Activated CD4-positive, alpha-beta T cell treated with anti-CD3 and anti-CD28 coated beads, Interleukin-2, amount 50 U/mL, for 48 hours (primary cell): ENCODE measurements around the gene MRPL16.
"Not testable (repeated sequence)": the region's sequence is repeated elsewhere in the genome, so short reads cannot be mapped to it uniquely, and the experiment has no call there.

Source experiments
- DNase-seq, 2 experiments: peaks; one replicate each; pipeline ENCODE4 v3.0.0-alpha.2; 2020

Gene MRPL16

DNA sequence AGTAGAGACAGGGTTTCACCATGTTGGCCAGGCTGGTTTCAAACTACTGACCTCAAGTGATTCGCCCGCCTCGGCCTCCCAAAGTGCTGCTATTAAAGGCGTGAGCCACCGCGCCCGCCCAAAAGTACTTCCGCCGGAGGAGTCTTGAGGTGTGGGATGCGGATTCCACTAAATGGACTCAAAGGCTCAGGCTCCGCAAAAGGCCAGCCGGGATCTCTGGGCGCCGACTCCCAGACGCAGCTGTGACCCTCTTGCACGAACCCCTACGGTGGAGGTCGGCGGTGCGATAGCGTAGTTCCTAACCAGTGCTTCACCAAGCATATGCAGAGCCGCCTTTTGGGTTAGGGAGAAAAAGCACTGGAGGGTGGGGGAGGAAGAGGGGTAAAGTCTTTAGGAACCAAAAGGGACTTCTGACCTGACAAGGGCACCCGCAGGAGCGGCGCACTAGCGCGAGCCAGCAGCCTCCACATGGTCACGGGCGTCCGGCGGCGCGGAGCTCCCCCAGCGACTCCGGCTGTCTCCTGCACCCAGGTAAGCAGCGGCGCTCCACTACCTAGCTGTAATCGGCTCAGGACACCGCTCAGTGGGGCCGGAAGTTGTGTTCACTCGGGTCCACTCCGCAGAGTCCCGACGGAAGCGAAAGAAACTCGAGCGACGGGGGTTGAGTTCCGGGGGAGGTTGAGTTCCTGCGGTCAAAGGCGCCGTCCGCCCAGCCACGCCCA, at the start of gene MRPL16:
TSS of gene MRPL16 (minus strand) at position 590 of the 722 bp plus-strand sequence. CDS start at position 470, 120 bp downstream.
- DNase-seq, result peak; percentile 90 to 92

DNA sequence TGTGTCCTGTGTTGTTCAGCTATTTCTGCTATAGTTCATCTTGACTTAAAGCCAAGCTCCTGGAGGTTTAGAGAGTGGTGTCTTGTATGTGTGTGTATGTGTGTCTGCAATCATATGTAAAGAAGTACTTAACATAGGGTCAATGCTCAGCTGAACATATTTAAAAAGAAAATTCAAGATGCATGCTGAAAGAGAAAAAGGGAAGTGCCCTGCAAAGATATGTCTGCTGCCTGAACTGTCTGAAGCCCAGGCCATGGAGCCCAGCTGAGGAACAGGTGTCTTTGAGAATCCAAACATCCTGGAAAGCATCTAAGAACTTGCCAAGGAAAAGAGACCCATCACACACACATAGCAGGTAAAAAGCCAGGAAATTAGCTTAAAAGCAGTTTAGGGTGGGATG, 49.1 kb upstream of the MRPL16 start:
- DNase-seq, result no peak

DNA sequence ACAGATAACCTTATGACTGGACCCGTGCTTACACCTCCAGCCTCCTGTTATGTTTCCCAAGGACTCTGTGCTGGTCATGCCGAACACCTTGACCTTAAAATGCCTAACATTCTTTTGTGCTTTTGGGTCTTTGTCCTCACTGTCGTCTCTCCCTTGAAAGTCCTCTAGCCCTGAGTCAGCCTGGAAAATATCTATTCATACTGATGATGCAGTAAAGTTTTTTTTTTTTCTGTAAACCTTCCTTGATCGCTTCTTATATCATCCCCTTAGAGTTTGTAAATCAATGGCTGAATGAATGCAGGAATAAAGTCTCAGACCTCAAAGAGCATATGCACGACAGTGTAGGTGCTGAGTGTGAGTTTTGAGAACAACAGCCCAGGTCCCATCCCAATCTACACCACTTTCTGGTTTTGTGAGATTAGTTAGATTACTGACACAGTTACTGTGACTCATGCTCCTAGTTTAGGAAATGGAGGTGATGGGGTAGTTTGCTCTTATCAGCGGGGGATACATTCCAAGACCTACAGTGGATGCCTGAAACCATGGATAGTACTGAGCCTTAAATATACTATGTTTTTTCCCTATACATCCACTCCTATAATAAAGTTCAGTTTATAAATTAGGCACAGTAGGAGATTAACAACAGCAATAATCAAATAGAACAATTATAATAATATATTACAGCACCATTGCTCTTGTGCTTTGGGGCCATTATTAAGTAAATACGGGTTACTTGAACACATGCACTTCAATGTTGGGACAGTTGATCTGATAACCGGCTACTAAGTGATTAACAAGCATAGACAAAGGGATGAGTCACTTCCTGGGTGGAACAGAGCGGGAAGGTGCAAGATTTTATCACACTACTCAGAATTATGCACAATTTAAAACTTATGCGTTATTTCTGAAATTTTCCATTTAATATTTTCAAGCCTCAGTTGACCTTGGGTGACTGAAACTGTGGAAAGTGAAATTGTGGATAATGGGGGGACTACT, 47.2 kb upstream of the MRPL16 start:
- DNase-seq, result peak; percentile 4 to 14

DNA sequence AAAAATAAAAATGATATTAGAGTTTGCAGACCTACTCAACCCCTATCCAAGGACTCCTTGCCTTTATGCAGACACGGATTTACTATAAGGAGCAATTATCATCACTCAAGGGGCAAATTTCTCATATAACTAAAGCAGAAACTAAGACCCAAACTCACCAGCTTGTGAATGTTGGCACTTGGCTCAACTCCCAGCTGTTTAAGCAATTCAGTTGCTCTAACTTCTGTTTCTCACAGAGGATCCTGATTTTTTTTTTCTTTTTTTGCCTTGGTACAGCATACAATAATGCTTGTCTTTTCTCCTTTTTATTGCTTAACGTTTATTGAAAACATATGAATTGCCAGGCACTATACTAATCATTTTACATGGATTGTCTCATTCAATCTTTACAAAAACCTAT, 44.3 kb upstream of the MRPL16 start:
- no peak for DNase-seq

DNA sequence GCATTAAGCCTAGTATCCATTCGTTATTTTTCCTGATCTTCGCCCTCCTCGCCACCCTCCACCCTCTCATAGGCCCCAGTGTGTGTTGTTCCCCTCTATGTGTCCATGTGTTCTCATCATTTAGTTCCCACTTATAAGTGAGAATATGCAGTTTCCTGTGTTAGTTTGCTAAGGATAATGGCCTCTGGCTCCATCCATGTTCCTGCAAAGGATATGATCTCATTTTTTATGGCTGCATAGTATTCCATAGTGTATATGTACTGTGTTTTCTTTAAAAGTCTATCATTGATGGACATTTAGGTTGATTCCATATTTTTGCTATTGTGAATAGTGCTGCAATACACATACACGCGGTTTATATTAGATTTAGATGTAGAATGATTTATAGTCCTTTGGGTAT, 40.8 kb upstream of the MRPL16 start:
- DNase-seq, result not testable (repeated sequence)

DNA sequence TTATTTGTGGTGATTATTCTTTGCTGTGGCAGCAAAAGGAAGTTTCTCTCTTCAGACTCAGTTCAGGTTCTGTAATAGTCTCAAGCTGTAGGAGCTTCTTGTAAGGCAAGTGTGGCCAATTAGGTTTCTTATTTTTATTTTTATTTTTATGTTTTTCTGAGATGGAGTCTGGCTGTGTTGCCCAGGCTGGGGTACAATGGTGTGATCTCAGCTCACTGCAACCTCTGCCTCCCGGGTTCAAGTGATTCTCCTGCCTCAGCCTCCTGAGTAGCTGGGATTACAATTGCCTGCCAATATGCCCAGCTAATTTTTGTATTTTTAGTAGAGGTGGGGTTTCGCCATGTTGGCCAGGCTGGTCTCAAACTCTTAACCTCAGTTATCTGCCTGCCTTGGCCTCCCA, 39.0 kb upstream of the MRPL16 start:
- DNase-seq, result not testable (repeated sequence)

DNA sequence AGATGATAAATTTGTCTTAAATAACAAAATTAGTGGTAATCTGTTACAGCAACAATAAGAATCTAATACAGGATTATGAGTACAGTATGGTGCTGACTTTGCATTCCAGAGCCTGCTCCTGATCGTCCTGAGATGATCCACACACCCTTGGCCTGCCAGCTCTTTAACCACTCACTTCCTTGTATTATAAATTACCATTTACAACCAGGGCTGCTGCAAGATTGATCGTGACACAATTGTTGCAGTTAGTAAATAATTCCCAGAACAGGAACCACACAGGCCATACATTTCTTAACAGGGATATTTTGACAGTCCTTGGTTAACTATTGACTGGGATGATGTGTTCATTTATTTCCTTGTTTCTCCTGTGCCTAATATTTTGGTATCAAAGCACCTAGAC, 38.6 kb upstream of the MRPL16 start:
- no peak for DNase-seq

DNA sequence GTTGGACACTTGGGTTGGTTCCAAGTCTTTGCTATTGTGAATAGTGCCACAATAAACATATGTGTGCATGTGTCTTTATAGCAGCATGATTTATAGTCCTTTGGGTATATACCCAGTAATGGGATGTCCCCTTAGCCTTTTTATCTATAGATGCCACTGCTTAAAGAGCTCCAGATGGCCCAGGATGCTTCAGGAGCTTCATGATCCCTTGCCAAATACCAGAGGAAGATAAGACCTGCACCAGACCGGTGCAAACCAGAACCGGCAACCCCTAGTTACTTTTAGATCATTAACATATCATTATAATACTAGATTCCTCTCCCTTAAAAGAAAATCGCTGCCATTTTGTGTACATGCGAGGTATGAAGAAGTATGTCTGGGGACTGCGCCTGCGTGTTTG, 37.9 kb upstream of the MRPL16 start:
- DNase-seq, result not testable (repeated sequence)

DNA sequence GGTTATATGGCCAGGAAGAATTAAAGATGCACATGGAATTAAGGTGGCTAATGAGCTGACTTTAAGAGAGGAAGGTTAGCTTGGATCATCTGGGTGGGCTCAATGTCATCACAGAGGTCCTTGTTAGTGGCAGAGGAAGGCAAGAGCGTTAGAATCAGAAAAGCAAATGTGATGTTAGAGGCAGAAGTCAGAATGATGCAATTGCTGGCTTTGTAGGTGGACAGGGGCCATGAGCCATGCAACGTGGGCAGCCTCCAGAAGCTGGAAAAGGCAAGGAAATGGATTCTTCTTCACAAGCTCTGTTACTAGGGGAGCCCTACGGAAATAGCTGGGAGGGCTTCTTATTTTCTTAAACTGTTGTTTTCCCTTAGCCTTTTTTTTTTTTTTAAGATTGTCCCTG, 37.0 kb upstream of the MRPL16 start:
- no peak for DNase-seq

DNA sequence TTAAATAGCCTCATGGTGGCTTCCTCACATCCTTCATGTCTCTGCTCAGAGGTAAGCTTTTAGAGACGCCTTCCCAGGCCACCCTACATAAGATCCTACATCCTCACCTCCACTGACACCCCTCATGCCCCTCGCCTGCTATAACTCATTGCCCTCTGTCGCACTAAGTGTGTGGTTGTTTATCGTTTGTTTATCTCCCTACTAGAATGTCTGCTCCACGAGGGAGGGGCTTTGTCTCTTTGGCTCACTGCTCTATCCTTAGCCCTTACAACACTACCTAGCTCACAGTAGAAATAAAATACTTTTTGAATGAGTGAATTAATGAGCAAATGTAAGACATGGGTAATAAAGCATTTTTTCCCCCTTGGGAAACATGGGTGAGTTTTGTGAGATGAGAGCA, 36.0 kb upstream of the MRPL16 start:
- DNase-seq, result no peak

DNA sequence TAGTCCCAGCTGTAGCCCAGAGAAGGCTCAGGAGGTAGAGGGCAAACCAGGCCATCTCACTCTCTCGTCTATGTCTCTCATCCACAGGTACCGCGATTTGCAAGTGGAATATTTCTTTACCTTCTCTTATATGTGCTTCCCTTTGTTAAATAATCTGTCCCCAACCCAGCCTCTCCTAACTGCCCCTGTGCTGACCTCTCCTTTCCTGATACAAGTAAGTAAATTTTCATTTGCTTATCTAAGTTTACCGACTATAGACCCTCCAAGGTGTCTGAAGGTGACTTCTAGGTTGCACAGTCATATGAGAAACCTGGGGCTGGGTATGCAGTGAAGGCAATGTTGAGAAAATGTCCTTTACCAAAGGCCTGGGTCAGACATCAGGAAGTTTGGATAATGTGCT, 34.8 kb upstream of the MRPL16 start, which contains the start of gene CBLIF:
TSS of gene CBLIF (minus strand) at position 101 of the 400 bp plus-strand sequence. CDS start at position 55, 46 bp downstream.
- DNase-seq, result no peak

DNA sequence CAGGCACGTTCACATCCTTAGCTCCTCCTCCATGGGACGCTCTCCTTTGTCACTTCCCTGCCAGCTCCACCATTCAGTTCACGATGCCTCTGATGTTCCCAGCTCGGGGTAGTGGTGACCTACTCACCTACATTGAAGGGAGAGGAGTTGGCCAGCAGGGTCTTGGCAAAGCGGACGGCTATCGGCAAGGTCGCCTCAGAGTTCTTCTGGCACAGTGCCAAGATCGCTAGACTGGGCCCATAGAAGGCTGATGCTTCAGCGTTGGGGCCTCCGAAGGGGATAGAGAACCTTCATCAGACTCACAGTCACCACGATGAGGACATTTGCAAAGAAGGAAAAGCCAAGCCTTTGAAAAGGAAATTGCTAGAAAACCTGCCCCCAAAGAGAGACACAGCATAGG, 31.7 kb upstream of the MRPL16 start:
- no peak for DNase-seq

DNA sequence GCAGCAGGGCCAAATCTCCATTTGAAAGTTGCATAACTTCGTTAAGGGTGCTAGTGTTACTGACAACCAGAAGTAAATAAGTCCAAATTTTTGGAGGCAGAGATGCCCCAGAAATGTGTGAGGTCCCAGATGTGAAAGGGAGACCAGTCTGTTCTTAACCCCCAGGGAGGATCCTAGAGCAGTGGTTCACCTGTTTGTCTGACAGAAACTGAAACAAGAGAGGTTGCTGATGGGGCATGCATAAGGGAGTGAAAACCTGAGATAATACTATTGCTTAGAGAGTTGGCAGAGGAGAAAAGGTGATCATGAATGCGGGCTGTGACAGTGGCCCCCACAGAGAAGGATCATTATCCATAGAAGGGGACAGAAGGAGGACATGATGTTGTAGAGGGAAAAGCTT, 30.9 kb upstream of the MRPL16 start:
- no peak for DNase-seq

DNA sequence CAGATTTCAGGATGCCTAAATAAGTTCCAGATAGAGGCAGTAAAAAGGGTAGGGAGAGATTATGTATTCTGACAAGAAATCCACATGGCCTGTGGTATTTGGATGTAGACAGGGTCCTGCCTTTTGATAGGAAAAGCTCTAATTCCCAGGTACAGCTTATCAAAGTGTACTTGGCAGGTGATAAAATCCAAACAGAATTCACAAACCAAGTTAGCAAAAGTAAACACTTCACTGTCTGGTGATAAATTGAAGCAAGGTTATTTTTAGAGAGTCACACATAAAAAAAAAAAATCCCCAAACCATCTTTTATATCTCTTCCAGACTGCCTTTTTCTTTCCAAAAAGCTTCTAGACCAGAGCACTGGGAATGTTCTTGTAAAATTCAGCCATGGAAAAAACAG, 29.0 kb upstream of the MRPL16 start:
- no peak for DNase-seq

DNA sequence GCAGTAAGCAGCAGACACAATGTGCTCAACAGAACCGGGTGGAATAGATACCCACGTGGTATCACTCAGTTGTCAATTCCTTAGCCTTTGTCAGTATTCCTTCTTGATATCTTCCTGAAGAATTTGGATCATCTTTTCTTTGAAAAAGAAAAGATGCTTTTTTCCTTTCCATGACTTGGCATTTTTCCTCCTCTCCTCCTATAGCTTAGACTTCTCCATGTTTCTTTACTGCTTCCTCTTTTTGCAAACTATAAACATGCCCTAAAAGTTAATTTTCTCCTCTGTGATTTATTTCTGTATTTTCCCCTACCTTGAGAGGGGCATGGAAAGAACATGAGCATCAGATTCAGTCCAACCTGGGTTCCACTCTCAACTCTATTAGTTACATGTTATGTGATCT, 23.0 kb upstream of the MRPL16 start:
- no peak for DNase-seq

DNA sequence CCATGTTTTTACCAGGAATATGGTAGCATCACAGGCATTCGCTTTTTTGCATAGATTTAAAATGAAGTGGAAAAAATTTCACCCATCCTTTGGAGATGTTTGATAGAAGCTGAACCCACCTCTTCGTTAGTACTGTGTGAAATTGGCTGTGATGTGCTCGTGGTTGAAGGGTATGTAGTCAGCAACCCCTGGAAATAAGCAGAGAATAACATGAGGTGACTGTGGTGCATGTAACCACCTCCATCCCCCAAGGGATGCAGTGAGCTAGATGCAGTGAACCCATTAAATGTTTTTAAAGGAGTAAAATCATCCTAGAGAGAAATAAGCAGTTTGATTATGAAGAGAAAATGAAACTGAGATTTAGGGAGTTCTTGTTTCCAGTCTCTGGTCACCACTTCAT, 18.8 kb upstream of the MRPL16 start:
- DNase-seq, result no peak

DNA sequence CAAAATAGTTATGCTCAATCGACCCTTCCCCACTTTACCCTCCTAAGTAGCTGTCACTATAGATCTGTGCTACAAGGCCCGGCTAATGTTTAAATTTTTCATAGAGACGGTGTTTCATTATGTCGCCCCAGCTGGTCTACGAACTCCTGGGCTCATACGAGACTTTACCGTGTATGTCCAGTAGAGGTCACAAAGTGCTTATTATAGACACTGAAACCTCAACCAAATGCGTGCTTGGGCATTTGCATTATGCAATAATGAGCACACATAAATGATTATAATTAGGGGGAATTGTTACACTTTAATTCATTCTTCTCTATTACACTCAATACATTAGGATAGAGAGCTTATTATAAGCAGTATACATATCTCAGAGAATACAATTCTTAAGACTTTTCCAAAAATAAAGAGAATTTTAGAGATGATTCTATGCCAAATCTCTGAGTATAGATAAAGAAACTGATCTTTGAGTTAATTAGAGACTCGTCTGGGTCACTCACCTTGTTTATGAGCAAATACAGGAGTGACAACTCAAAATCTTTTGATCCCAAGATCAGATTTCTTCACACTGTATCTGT, 12.5 kb upstream of the MRPL16 start:
- peak in 1 of 2 experiments; percentile 21 for DNase-seq

DNA sequence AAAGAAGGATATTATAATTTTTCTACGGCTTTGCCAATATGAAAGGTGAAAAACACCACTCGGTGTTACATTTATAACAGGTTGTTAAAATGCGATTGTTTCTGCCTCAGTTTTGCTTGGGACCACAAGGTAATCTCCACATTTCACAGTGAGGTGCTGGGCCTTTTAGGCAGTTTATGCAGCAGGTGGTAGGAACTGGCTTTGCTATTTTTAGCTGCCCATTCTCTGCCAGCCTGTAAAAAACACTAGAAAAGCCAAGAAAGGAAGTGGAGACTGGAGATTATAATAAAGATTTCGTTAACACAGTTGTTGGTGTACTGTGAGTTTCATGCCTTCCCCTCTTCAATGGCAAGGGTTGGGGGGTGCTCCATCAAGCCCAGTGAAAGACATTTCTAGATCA, 8.0 kb upstream of the MRPL16 start:
- DNase-seq, result no peak

DNA sequence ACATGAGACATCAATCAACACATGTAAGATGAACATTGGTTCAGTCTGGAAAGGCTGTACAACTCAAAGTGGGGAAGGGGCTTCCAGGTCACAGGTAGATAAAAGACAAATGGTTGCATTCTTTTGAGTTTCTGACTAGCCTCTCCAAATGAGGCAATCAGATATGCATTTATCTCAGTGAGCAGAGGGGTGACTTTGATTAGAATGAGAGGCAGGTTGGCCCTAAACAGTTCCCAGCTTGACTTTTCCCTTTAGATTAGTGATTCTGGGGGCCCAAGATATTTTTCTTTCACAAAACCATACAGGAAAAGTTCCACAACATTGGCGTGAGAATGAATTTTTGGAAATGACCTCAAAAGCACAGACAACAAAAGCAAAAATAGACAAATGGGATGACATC, 5.9 kb upstream of the MRPL16 start:
- DNase-seq, result not testable (repeated sequence)

DNA sequence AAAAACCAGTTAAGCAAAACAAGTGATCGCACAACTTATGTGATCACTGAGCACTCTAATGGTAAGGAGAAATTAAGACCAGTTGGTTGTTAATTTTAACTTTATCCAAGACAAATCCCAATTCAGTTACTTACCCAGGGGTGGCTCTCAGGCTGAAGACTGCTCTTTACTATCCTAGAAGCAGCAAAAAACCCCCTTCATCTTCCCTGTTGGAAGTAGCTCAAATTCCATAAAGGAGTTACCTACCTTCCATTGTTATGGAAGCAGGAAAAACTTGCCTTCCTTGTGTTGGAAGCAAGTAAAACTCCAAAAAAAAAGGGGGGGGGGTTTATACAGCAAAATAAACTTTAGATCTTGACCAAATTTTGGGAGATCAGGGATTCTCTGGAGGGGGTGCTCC, 5.2 kb upstream of the MRPL16 start:
- DNase-seq, result no peak

DNA sequence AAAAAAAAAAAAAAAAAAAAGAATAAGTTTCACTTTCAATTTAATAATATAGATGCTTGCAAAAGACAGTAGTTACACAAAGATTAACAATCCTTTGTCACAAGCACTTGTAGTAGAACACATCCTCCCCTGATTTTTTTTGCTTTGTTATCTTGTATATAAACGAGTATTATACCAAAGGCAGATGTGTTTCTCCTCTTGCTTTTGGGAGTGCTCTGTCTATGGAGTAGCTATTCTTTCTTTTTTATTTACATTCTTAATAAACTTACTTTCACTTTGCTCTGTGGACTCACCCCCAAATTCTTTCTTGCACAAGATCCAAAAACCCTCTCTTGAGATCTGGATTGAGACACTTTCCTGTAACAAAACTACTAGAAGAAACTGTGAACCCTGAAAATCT, 3.4 kb upstream of the MRPL16 start:
- DNase-seq, result no peak

DNA sequence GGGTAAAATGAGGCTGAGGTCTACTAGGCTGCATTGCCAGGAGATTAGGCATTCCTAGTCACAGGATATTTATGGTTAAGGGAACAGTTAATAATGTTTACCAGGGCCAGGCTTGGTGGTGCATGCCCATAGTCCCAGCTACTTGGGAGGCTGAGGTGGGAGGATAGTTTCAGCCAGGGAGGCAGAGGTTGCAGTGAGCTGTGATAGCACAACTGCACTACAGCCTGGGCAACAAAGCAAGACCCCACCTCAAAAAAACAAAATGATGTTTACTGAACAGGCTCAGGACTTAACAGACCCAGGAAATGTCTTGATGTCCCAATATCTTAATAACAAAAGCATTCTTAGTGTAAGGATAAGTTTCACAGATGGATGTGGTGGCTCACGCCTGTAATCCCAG, 2.8 kb upstream of the MRPL16 start:
- DNase-seq, result no peak

DNA sequence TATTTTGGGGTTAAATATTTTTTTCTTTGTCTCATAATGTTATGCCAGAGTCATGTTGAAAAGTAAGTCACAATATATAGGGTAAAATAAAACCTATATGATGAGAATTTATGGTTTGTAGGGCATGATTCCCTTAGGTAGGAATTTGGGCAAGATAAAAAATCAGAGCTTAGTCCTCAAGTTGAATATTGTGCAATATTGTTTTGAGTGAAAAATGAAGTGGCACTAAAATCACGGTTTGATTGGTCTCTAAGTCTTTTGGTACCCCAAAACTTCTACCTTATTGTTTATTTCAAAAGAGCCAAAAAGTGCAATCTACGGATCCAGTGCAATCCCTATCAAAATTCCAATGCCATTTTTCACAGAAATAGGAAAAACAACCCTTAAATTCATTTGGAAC, 1.6 kb upstream of the MRPL16 start:
- DNase-seq, result no peak

DNA sequence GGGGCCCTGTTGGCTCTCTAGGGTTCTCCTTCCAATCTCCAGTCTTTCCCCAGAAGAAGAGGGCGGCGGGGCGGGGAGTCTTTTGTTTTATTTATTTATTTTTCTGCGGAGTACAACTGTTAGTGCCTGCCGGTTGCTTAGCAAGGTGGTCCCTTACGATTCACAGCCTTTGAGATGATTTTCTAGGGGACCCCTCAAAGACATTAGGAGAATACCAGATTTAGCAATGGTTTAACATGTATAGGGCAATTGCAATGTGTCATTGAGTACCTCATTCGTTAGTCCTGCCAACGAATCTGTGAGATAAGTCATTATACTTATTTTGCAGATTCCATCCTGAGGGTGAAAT, 307 bp upstream of the MRPL16 start:
- DNase-seq, result no peak
